HepG2 (cell line): ENCODE data around the gene METTL23. TPM values are rescaled to one million over a fixed set of nuclear protein-coding genes. Genes with fewer than 3 reads are reported as not detected.

Source experiments
- BRCA1 ChIP-seq: sonication (generic); formaldehyde crosslinking; IDR thresholded peaks from 2 replicates; pipeline ENCODE4 v1.4.0; 2020; ENCODE audit warnings: missing genetic modification reagents
- FOXC1 ChIP-seq: sonication (generic); formaldehyde crosslinking; IDR thresholded peaks from 2 replicates; pipeline ENCODE4 v1.8.0; 2022; ENCODE audit warnings: mild to moderate bottlenecking, missing genetic modification reagents, borderline replicate concordance
- GTF2F1 ChIP-seq: fragments of 150-350 bp; IDR thresholded peaks from 2 replicates; pipeline ENCODE4 v1.6.1; 2014; ENCODE audit warnings: low read length
- HCFC1 ChIP-seq: fragments of 150-350 bp; IDR thresholded peaks from 2 replicates; pipeline ENCODE4 v1.6.1; 2014; ENCODE audit warnings: low read depth, low read length
- HNRNPUL1 ChIP-seq: fragments of 200-400 bp; formaldehyde crosslinking; IDR thresholded peaks from 2 replicates; pipeline ENCODE4 v1.6.1; 2017; ENCODE audit warnings: low read depth, mild to moderate bottlenecking, low read length, moderate library complexity
- JUN ChIP-seq: sonication (generic); formaldehyde crosslinking; IDR thresholded peaks from 2 replicates; pipeline ENCODE4 v1.4.0; 2020; ENCODE audit warnings: mild to moderate bottlenecking, missing genetic modification reagents
- MAFF ChIP-seq: IDR thresholded peaks from 2 replicates; pipeline ENCODE4 v1.6.1; 2011; ENCODE audit warnings: low read depth, low read length, improper control_type of control experiment
- MXI1 ChIP-seq: IDR thresholded peaks from 3 replicates; pipeline ENCODE4 v1.6.1; 2012; ENCODE audit warnings: low read depth, low read length, inconsistent platforms, borderline replicate concordance
- NCOR1 ChIP-seq: fragments of 200-600 bp; sonication (generic); IDR thresholded peaks from 2 replicates; pipeline ENCODE4 v1.7.0; 2017; ENCODE audit warnings: antibody characterized with exemption, low read length, borderline replicate concordance
- NFE2L1 ChIP-seq: sonication (generic); formaldehyde crosslinking; IDR thresholded peaks from 2 replicates; pipeline ENCODE4 v1.4.0; 2020; ENCODE audit warnings: missing genetic modification reagents, mild to moderate bottlenecking, borderline replicate concordance
- NFE2L2 ChIP-seq: fragments of 150-350 bp; IDR thresholded peaks from 2 replicates; pipeline ENCODE4 v1.6.1; 2014; ENCODE audit warnings: low read length
- NR2F2 ChIP-seq: IDR thresholded peaks from 2 replicates; pipeline ENCODE4 v1.6.1; 2012; ENCODE audit warnings: low read depth, inconsistent platforms, borderline replicate concordance
- PHF20 ChIP-seq: sonication (generic); formaldehyde crosslinking; IDR thresholded peaks from 2 replicates; pipeline ENCODE4 v1.5.0; 2020; ENCODE audit warnings: mild to moderate bottlenecking, missing genetic modification reagents
- PHF5A ChIP-seq: IDR thresholded peaks from one replicate; pipeline ENCODE4 v1.6.1; 2018; ENCODE audit warnings: low read depth, missing genetic modification reagents; ENCODE audit not compliant: unreplicated experiment
- SKI ChIP-seq: fragments of 450-650 bp; IDR thresholded peaks from one replicate; pipeline ENCODE4 v1.6.1; 2018; ENCODE audit warnings: mild to moderate bottlenecking; ENCODE audit not compliant: partially characterized antibody
- TBL1XR1 ChIP-seq: fragments of 150-350 bp; IDR thresholded peaks from 2 replicates; pipeline ENCODE4 v1.6.1; 2014; ENCODE audit warnings: borderline replicate concordance, low read length; ENCODE audit not compliant: partially characterized antibody
- THYN1 ChIP-seq: sonication (generic); formaldehyde crosslinking; IDR thresholded peaks from 2 replicates; pipeline ENCODE4 v1.8.1; 2023; ENCODE audit warnings: low read depth, mild to moderate bottlenecking, moderate library complexity, missing genetic modification reagents, borderline replicate concordance
- ZBTB46 ChIP-seq: sonication (generic); formaldehyde crosslinking; IDR thresholded peaks from 2 replicates; pipeline ENCODE4 v1.4.0; 2020; ENCODE audit warnings: mild to moderate bottlenecking, missing genetic modification reagents, borderline replicate concordance
- ZFP82 ChIP-seq: sonication (generic); formaldehyde crosslinking; IDR thresholded peaks from 2 replicates; pipeline ENCODE4 v1.5.1; 2020; ENCODE audit warnings: mild to moderate bottlenecking, missing genetic modification reagents, borderline replicate concordance
- ZNF354B ChIP-seq: sonication (generic); formaldehyde crosslinking; IDR thresholded peaks from 2 replicates; pipeline ENCODE4 v1.8.0; 2022; ENCODE audit warnings: mild to moderate bottlenecking, missing genetic modification reagents
- ZNF431 ChIP-seq: sonication (generic); formaldehyde crosslinking; IDR thresholded peaks from 2 replicates; pipeline ENCODE4 v1.9.0; 2022; ENCODE audit warnings: missing genetic modification reagents, low read depth, mild to moderate bottlenecking, borderline replicate concordance
- ZNF644 ChIP-seq: IDR thresholded peaks from 2 replicates; pipeline ENCODE4 v1.6.1; 2016; ENCODE audit warnings: low read depth
- ZNF749 ChIP-seq: sonication (generic); formaldehyde crosslinking; IDR thresholded peaks from 2 replicates; pipeline ENCODE4 v1.8.0; 2022; ENCODE audit warnings: mild to moderate bottlenecking, missing genetic modification reagents, moderate library complexity, borderline replicate concordance
- ZNF781 ChIP-seq: sonication (generic); formaldehyde crosslinking; IDR thresholded peaks from 2 replicates; pipeline ENCODE4 v1.5.1; 2020; ENCODE audit warnings: borderline replicate concordance, mild to moderate bottlenecking, missing genetic modification reagents; ENCODE audit errors: not compliant biosample characterization
- ZSCAN9 ChIP-seq: IDR thresholded peaks from 2 replicates; pipeline ENCODE4 v1.6.1; 2016; ENCODE audit warnings: borderline replicate concordance
- polyA plus RNA-seq, 8 experiments: library from polyadenylated mRNA; depleted of rRNA in 3 of 8; stranded (reverse) in 7 of 8; unstranded in 1 of 8; fragments of >200 nt; fragmentation: Illumina TruSeq in 4 of 8; extraction: Trizol in 4 of 8; gene quantifications; 2 replicates each; pipeline versions ENCODE4 v1.2.1 to v1.2.3, GENCODE V29; 2011 to 2016; ENCODE audit warnings: low read depth in 4 of 8, missing spikeins in 1 of 8, mixed read lengths in 1 of 8; ENCODE audit not compliant: insufficient read depth in 1 of 8
- total RNA-seq, 5 experiments: library from RNA; depleted of rRNA; stranded (reverse); fragments of >200 nt; fragmentation: Illumina TruSeq; extraction: Trizol; gene quantifications; 2 replicates each; pipeline ENCODE4 v1.2.3, GENCODE V29; 2016; ENCODE audit warnings: low read depth in 1 of 5
- TF ChIP-seq, protein P1 (sequence below): IDR thresholded peaks from 2 replicates; pipeline ENCODE4 v1.6.1; 2016; ENCODE audit warnings: low read depth
- TF ChIP-seq, protein P2 (sequence below): sonication (generic); formaldehyde crosslinking; IDR thresholded peaks from 2 replicates; pipeline ENCODE4 v1.5.0; 2020; ENCODE audit warnings: missing genetic modification reagents, mild to moderate bottlenecking, borderline replicate concordance

METTL23 gene
- total and polyA plus RNA-seq, 2 of the 13 experiments (the other 11 are each of a cell fraction or from before 2014, with no cell fraction given): 39.9 to 104 TPM

DNA sequence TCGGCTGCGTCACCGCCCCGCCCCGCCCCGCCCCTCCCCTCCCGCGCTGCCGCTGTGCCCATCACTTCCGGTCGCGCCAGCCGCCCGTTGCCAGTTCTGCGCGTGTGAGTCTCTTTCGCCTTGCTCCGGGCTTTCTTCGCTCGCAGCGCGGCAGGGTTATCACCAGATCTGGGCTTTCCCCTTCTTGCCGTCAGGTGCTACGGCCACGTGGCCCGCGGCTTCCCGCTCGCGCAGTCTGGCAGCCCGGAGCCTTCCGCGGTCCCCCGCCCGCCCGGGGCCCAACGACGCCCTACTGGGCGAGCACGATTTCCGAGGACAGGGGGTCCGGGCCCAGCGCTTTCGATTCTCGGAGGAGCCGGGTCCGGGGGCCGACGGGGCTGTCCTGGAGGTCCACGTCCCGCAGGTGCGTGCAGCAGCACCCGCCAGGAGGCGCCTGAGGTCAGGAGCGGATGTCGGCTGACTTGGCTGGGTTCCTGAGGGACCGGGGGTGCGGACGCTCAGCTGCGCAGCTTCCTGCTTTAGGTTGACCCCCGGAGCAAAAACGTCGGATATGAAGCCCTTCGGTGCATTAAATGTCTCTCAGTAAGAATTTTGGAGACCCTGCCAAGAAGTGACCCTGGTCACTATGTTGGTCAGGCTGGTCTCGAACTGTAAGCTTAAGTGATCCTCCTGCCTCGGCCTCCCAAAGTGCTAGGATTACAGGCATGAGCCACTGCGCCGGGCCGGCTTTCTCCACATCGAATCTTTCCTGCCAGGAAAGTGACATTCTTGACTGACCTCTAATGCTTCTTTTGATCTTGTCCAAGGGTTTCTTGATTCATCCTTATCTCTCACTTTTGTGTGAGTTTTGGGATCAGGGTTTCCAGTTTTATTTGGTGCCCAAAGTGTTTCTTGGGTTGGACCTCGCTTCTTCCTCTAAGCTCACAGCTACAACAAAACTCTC lies at the start of gene METTL23 (continued):
- TF ChIP-seq ZSCAN9 (CRISPR knock-in tag): peak; percentile 57; the same call in 1 of the 2 replicates
- TF ChIP-seq, protein P1, sequence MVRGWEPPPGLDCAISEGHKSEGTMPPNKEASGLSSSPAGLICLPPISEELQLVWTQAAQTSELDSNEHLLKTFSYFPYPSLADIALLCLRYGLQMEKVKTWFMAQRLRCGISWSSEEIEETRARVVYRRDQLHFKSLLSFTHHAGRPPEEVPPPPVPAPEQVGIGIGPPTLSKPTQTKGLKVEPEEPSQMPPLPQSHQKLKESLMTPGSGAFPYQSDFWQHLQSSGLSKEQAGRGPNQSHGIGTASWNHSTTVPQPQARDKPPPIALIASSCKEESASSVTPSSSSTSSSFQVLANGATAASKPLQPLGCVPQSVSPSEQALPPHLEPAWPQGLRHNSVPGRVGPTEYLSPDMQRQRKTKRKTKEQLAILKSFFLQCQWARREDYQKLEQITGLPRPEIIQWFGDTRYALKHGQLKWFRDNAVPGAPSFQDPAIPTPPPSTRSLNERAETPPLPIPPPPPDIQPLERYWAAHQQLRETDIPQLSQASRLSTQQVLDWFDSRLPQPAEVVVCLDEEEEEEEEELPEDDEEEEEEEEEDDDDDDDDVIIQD (CRISPR knock-in tag): peak; percentile 52; the same call in 1 of the 2 replicates
- no peak for TF ChIP-seq ZNF644 (CRISPR knock-in tag)
- 0 out of 2 replicates have a peak, but pooled peaks have one; percentile 37 for TF ChIP-seq JUN
- TF ChIP-seq SKI: peak; percentile 15
- TF ChIP-seq TBL1XR1: peak; percentile 22
- no peak for TF ChIP-seq ZNF354B (CRISPR knock-in tag)
- TF ChIP-seq, protein P2, sequence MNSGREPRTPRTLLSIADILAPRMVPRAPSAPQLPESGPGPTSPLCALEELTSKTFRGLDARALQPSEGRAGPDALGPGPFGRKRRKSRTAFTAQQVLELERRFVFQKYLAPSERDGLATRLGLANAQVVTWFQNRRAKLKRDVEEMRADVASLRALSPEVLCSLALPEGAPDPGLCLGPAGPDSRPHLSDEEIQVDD (CRISPR knock-in tag): 0 out of 2 replicates have a peak, but pooled peaks have one; percentile 82
- TF ChIP-seq NR2F2: no peak
- TF ChIP-seq ZNF781 (CRISPR knock-in tag): peak; percentile 91
- TF ChIP-seq NFE2L1 (CRISPR knock-in tag): peak; percentile 74; the same call in 1 of the 2 replicates
- TF ChIP-seq GTF2F1: no peak
- no peak for TF ChIP-seq HNRNPUL1
- peak; percentile 52 for TF ChIP-seq PHF5A (CRISPR knock-in tag)
- no peak for TF ChIP-seq ZNF431 (CRISPR knock-in tag)
- TF ChIP-seq HCFC1: no peak
- peak; percentile 94 for TF ChIP-seq ZFP82 (CRISPR knock-in tag)
- 0 out of 2 replicates have a peak, but pooled peaks have one; percentile 26 for TF ChIP-seq ZNF749
- TF ChIP-seq MXI1: peak; percentile 49; the same call in 2 of the 3 replicates
- 0 out of 2 replicates have a peak, but pooled peaks have one; percentile 28 for TF ChIP-seq FOXC1 (CRISPR knock-in tag)
- TF ChIP-seq BRCA1 (CRISPR knock-in tag): no peak
- TF ChIP-seq PHF20 (CRISPR knock-in tag): no peak
- no peak for TF ChIP-seq THYN1 (CRISPR knock-in tag)
- TF ChIP-seq NFE2L2: no peak
- TF ChIP-seq ZBTB46 (CRISPR knock-in tag): no peak
- TF ChIP-seq NCOR1: no peak
- no peak for TF ChIP-seq MAFF
